ENCODE measurements around the gene RCOR3.

DNA sequence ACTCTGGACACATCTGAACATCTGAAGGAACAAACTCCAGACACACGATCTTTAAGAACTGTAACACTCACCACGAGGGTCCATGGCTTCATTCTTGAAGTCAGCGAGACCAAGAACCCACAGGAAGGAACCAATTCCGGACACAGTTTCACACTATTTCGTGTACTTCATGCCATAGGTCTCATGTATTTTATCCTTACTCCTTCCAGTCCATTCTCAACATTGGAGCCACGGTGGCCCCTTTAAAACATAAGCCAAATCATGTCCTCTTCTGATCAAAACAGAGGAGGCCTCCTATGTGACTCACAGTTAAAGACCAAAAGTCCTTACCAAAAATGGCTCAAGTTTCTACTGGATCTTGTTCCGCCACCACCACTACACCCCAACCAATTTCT lies 29.8 kb upstream of the RCOR3 start:
- no peak for TF ChIP-seq CTCF (IDR thresholded peaks at IDR 0.05; ENCODE audit: borderline replicate concordance, extremely low read depth, low read length, poor library complexity, severe bottlenecking)
- TF ChIP-seq EZH2 (IDR thresholded peaks at IDR 0.05; ENCODE audit: borderline replicate concordance, low read depth, low read length, severe bottlenecking): no peak

Measured in DND-41 (cell line).